ENCODE measurements around the gene MED27.

MED27 gene

GRCh38 chr9:132041798-132042197 lies 37.9 kb downstream of the MED27 start:
- Histone ChIP-seq H3K27ac (replicated peaks) (no peak overlapping the region), H3K4me3 (replicated peaks; ENCODE audit: insufficient read depth, low read length) (no peak overlapping the region), H3K27me3 (ENCODE audit: insufficient read depth, poor library complexity, severe bottlenecking) (no peaks in the 10 kb centered on the region)
- DNase-seq (ENCODE audit: low read depth in 1 of 2, low spot score in 1 of 2): no peak
- TF ChIP-seq GABPA (IDR thresholded peaks at IDR 0.05; ENCODE audit: low read depth): no peak
- TF ChIP-seq POLR2AphosphoS5 (IDR thresholded peaks at IDR 0.05; ENCODE audit: low read depth): no peak
- no peak for TF ChIP-seq SPI1 (IDR thresholded peaks at IDR 0.05; ENCODE audit: borderline replicate concordance, low read depth)
- no peak for TF ChIP-seq REST (IDR thresholded peaks at IDR 0.05; ENCODE audit: insufficient replicate concordance, low read depth)
- TF ChIP-seq CTCF (IDR thresholded peaks at IDR 0.05; ENCODE audit: insufficient read depth, low read length): no peak

GRCh38 chr9:132040808-132041207 lies 38.9 kb downstream of the MED27 start:
- Histone ChIP-seq H3K27ac (replicated peaks) (no peak overlapping the region), H3K27me3 (ENCODE audit: insufficient read depth, poor library complexity, severe bottlenecking) (no peaks in the 10 kb centered on the region), H3K4me3 (replicated peaks; ENCODE audit: insufficient read depth, low read length) (no peak overlapping the region)
- DNase-seq (ENCODE audit: low read depth in 1 of 2, low spot score in 1 of 2): peak in 1 of 2 experiments; percentile 39
- TF ChIP-seq CTCF (IDR thresholded peaks at IDR 0.05; ENCODE audit: insufficient read depth, low read length): no peak
- no peak for TF ChIP-seq POLR2AphosphoS5 (IDR thresholded peaks at IDR 0.05; ENCODE audit: low read depth)
- no peak for TF ChIP-seq SPI1 (IDR thresholded peaks at IDR 0.05; ENCODE audit: borderline replicate concordance, low read depth)
- TF ChIP-seq GABPA (IDR thresholded peaks at IDR 0.05; ENCODE audit: low read depth): no peak
- no peak for TF ChIP-seq REST (IDR thresholded peaks at IDR 0.05; ENCODE audit: insufficient replicate concordance, low read depth)

GRCh38 chr9:132040246-132040645 lies 39.4 kb downstream of the MED27 start:
- Histone ChIP-seq H3K27me3 (ENCODE audit: insufficient read depth, poor library complexity, severe bottlenecking) (no peaks in the 10 kb centered on the region), H3K4me3 (replicated peaks; ENCODE audit: insufficient read depth, low read length) (no peak overlapping the region), H3K27ac (replicated peaks) (no peak overlapping the region)
- no peak for TF ChIP-seq REST (IDR thresholded peaks at IDR 0.05; ENCODE audit: insufficient replicate concordance, low read depth)
- no peak for TF ChIP-seq CTCF (IDR thresholded peaks at IDR 0.05; ENCODE audit: insufficient read depth, low read length)
- TF ChIP-seq POLR2AphosphoS5 (IDR thresholded peaks at IDR 0.05; ENCODE audit: low read depth): no peak
- TF ChIP-seq GABPA (IDR thresholded peaks at IDR 0.05; ENCODE audit: low read depth): no peak
- no peak for TF ChIP-seq SPI1 (IDR thresholded peaks at IDR 0.05; ENCODE audit: borderline replicate concordance, low read depth)
- DNase-seq (ENCODE audit: low read depth in 1 of 2, low spot score in 1 of 2): no peak

Measured in HL-60 (cell line).